Activated naive CD8-positive, alpha-beta T cell treated with anti-CD3 and anti-CD28 coated beads, Interleukin-2, amount 10 ng/mL, durations not matched to agents 7 days and 5 days (primary cell): ENCODE measurements around the gene TNFSF8. TPM values are rescaled to one million over a fixed set of nuclear protein-coding genes. Genes with fewer than 3 reads are reported as not detected.

Source experiments
- ATAC-seq: fragments of 150-1000 bp; cut with Tn5 transposase; one replicate; pipeline ENCODE4 v1.10.0; 2021; ENCODE audit warnings: low read depth, moderate library complexity
- POLR2A ChIA-PET: fragments of 350-600 bp; sonication (Branson Sonifier 250); formaldehyde crosslinking; loops from one replicate; lab custom pipeline; 2021; ENCODE audit warnings: antibody characterized with exemption; lab: Charles Lee
- DNase-seq: peaks from one replicate; pipeline ENCODE4 v3.0.0; 2021
- H3K27ac Mint-ChIP-seq: one replicate; pipeline ENCODE4 v1.8.0; 2022; ENCODE audit warnings: mild to moderate bottlenecking, mixed read lengths
- H3K27me3 Mint-ChIP-seq: one replicate; pipeline ENCODE4 v1.8.0; 2022; ENCODE audit warnings: mild to moderate bottlenecking, moderate library complexity, mixed read lengths
- H3K36me3 Mint-ChIP-seq: one replicate; pipeline ENCODE4 v1.8.0; 2021; ENCODE audit warnings: mild to moderate bottlenecking, mixed read lengths
- H3K4me1 Mint-ChIP-seq: one replicate; pipeline ENCODE4 v1.8.0; 2021; ENCODE audit warnings: mixed read lengths
- H3K4me3 Mint-ChIP-seq: one replicate; pipeline ENCODE4 v1.8.0; 2022; ENCODE audit warnings: mild to moderate bottlenecking, moderate library complexity, mixed read lengths
- H3K9me3 Mint-ChIP-seq: one replicate; pipeline ENCODE4 v1.8.0; 2021; ENCODE audit warnings: mixed read lengths
- total RNA-seq, 2 experiments: library from RNA; stranded (reverse); gene quantifications; one replicate each; pipeline ENCODE4 v1.2.3, GENCODE V29; 2021

Gene TNFSF8
- total RNA-seq, 2 experiments from 2014 or later = 54.2 to 56.4 TPM

DNA sequence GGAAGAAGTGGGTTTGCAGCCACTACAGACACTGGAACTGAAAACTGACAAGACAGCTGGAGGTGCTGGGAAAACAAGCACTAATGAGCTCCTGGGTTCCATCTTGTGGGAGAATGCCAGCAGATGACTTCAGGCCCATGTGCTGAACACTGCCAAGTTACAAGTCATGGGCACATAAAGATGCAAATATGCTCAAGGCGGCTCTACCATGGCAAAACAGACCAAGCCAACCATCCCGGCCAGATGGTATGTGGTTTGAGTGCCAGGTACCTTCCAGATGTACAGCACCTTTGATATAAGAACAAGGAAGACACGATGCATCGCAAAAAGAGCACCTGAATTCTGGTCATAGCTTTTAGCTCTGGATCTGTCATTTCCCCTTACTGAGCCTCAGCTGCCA is 19.9 kb downstream of the TNFSF8 start:
- Mint-ChIP-seq H3K9me3 (no peaks in the 10 kb centered on the region), H3K4me1 (peaks cover 73% of the 10 kb centered on the region), H3K27ac (peak overlapping the region; percentile 87), H3K36me3 (peaks cover 63% of the 10 kb centered on the region), H3K4me3 (no peak overlapping the region), H3K27me3 (no peaks in the 10 kb centered on the region)
- POLR2A ChIA-PET = interaction anchor here (0.6 to 8.8 kb wide), 6 partner anchors 10 to 228 kb away, joined by 3 to 137 read pairs (median 5); partner anchors contain the start of gene TNFSF8
- no peak for DNase-seq
- ATAC-seq = no peak

DNA sequence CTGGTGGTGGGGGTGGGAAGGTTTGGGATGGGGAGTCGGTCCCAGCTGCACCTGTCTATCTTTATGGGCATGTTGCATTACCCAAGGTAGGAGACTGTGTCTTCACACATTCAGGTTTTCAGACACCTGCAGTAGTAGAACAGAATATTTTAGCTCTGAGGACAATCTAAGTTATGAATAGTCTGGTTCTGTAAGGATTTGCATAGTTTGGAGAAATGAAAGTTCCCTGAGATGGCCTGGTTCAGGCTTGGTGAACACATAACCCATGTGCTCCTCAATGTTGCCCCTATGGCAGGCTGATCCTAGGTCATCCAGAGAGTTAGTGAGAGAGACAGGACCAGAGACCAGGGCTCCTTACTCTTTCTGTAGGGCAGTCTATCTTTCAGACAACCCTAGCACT is 20.7 kb downstream of the TNFSF8 start:
- peaks cover 62% of the 10 kb centered on the region for H3K36me3 Mint-ChIP-seq
- peak overlapping the region; percentile 87 for H3K27ac Mint-ChIP-seq
- H3K4me3 Mint-ChIP-seq = peak overlapping the region; percentile 73
- DNase-seq (no peak), ATAC-seq (no peak)
- POLR2A ChIA-PET = interaction anchor here (1.2 to 8.8 kb wide), 6 partner anchors 11 to 227 kb away, joined by 3 to 137 read pairs (median 9); partner anchors contain the start of gene TNFSF8
- no peaks in the 10 kb centered on the region for H3K27me3 Mint-ChIP-seq
- peaks cover 69% of the 10 kb centered on the region for H3K4me1 Mint-ChIP-seq
- H3K9me3 Mint-ChIP-seq = no peaks in the 10 kb centered on the region

DNA sequence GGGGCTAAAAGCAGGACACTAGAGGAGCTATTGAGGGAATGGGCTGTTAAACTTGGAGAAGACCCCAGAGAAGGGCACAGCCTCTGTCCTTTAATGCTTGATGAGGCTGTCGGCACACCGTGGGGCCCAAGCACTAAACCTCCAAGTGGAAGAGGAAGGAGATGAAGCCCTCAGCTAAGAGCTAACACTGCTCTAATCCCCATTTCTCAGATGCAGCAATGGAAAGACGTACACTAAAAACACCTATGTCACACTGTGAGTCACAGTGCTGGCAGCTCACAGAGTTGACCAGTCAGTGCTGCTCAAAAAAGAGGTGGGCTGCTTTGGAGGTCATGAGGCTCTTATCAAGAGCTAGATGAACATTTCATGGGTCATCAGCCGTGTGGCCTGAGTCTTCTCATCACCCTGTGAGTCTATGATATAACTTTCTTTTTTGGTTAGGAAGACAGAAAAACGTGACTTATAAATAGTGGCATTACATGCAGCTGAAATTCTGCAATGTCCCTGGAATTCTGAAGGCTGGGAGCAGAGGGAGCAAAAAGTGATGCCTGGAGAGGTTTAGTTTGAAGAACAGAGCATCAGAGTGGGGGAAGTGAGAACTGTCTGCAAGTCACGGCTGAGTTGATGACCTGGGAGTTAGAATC is 21.5 kb downstream of the TNFSF8 start:
- peak; percentile 63 for ATAC-seq
- H3K27me3 Mint-ChIP-seq = no peaks in the 10 kb centered on the region
- H3K36me3 Mint-ChIP-seq = peaks cover 62% of the 10 kb centered on the region
- peak overlapping the region; percentile 73 for H3K4me3 Mint-ChIP-seq
- H3K9me3 Mint-ChIP-seq = no peaks in the 10 kb centered on the region
- H3K27ac Mint-ChIP-seq = peak overlapping the region; percentile 87
- POLR2A ChIA-PET = interaction anchor here (0.6 to 8.8 kb wide), 12 partner anchors 10 to 226 kb away, joined by 3 to 137 read pairs (median 4); partner anchors contain the start of gene TNFSF8
- H3K4me1 Mint-ChIP-seq = peaks cover 70% of the 10 kb centered on the region
- DNase-seq = no peak

DNA sequence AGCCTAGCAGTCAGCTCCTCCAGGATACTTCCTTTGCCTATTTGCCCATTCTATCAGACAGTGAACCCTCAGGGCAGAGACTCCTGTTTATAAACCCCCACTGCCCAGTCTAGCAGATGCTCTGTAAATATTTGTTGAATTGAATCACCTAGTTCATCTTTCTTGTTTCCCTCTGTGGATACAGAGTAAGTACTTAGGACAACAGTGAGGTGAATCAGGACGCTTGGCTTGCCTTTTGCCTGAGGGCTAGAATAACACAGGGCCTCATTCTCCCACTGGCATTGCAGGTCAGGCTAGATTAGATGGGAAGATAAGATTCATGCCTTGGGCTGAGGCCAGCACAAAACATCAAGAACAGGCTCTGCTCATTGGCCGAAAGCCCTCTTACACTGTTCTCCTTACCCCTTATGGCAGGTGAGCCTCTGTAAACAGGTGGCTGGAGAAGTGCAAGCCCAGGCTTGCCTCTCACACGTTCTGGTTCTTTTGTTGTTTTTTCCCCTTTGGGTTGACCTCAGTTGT is 22.2 kb downstream of the TNFSF8 start:
- DNase-seq (no peak), ATAC-seq (peak; percentile 81)
- Mint-ChIP-seq H3K27me3 (no peaks in the 10 kb centered on the region), H3K9me3 (no peaks in the 10 kb centered on the region), H3K36me3 (peaks cover 66% of the 10 kb centered on the region), H3K4me3 (peak overlapping the region; percentile 73), H3K27ac (peak overlapping the region; percentile 87), H3K4me1 (peaks cover 73% of the 10 kb centered on the region)
- POLR2A ChIA-PET = interaction anchor here (0.9 to 8.8 kb wide), 12 partner anchors 9 to 227 kb away, joined by 3 to 137 read pairs (median 5); partner anchors contain the start of gene TNFSF8

DNA sequence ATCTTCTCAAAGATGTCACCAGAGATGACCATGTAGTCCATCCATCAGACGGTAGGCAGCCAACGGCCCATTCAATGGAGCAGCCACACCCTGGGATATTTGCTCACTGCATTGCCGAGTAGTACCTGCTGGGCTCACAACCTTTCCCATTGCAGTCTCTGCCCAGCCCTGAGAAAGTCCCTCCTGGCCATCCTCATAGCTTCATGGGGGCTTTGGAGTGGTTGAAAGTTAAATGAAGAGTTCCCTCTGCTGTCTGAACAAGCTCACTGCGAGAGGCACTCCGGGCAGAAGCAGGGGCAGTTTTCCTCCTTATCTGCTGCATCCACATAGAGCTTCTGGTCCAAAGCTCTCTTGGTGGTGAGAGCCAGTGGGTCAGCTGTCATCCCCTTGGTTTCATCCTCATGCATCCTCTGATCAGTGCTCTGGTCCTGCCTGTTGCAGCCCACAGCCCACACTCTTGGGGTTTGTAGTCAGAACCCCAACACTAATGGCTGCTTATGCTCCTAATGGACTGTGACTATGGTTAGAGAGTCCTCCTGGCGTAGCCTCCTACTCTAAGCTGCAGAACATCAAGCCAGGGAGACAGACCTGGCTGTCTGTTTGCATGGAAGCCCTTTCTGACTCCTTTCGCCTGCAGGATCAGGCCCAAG is 23.3 kb downstream of the TNFSF8 start:
- H3K4me3 Mint-ChIP-seq = peak overlapping the region; percentile 29
- H3K4me1 Mint-ChIP-seq = peaks cover 80% of the 10 kb centered on the region
- no peaks in the 10 kb centered on the region for H3K9me3 Mint-ChIP-seq
- no peak for DNase-seq
- peak; percentile 19 for ATAC-seq
- H3K27ac Mint-ChIP-seq = peak overlapping the region; percentile 87
- peaks cover 69% of the 10 kb centered on the region for H3K36me3 Mint-ChIP-seq
- POLR2A ChIA-PET = interaction anchor here (0.6 to 8.8 kb wide), 14 partner anchors 8 to 226 kb away, joined by 3 to 137 read pairs (median 4); partner anchors contain the start of gene TNFSF8
- H3K27me3 Mint-ChIP-seq = no peaks in the 10 kb centered on the region

DNA sequence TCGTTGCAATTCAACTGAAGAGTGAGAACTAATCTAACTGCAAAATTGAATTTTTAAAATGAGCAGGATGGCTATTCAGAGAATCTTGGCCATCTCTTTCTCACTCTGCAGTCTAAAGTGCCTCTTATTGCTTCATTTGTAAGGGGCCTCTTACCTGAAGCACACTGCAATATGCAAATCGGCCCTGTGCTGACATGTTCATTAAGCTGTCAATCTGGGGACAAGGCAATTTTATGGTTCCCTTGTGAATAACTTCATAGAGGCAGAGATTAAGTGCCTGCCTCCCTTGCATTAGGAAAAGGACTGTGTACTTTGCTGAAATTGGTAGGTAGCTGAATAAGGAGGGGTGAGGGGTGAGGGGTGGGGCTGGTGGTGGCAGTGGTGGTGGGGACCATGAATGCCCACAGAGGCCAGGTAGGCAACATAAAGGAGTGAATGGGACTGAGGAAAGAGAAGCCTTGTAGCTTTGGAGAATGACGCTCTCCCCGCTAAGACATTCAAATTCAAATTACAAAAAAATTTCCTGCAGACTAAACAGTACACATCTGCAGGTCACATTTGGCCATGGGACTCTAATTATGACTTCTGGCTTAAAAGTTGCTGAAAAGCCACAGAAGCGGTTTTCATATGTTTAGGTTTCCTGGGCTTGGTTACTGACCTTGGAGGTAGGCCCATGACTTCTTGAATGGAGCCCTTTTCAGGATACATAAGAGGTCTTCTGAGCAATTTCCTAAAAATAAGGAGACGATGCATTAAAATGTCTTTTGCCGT is 25.0 kb downstream of the TNFSF8 start:
- ATAC-seq (no peak), DNase-seq (no peak)
- Mint-ChIP-seq H3K4me3 (no peak overlapping the region), H3K9me3 (no peaks in the 10 kb centered on the region), H3K4me1 (peaks cover 77% of the 10 kb centered on the region), H3K27ac (peak overlapping the region; percentile 47), H3K27me3 (no peaks in the 10 kb centered on the region), H3K36me3 (peaks cover 84% of the 10 kb centered on the region)
- POLR2A ChIA-PET = interaction anchor here (0.5 to 8.8 kb wide), 5 partner anchors 10 to 510 kb away, joined by 3 to 137 read pairs (median 4); partner anchors contain the start of gene TNFSF8

DNA sequence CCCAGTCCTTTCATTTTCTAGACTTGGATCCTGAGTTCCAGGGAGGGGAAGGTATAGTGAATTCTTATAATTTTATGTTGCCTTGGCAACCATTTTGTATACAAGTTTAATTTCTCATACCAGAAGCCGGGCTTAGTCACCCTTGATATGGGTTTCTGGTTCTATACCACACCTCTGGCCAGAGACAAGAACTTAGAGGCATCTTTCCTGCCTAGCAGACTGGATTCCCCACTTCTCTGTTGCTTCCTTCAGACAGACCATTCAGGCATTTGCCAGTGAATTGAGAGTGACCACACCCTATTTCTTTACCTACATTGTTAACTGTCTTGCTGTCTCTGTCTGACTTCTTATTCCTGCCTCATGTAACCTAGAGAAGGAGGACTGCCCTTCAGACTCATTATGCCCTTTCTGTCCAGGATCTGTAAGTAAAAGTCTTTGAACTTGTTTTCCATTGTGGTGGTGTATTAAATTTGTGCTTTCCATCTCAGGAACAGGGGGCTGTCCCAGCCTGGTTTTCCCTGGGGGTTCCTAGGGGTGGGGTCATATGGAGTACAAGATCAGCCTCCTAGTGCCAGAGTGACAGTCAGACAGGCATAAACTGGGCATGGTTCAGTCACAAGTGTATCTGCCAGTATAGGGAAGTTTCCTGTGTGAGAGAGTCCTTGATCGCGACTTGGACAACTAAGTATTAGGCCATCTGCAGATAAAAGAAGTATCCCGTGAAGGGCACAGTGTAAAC is 27.4 kb downstream of the TNFSF8 start:
- no peak for DNase-seq

DNA sequence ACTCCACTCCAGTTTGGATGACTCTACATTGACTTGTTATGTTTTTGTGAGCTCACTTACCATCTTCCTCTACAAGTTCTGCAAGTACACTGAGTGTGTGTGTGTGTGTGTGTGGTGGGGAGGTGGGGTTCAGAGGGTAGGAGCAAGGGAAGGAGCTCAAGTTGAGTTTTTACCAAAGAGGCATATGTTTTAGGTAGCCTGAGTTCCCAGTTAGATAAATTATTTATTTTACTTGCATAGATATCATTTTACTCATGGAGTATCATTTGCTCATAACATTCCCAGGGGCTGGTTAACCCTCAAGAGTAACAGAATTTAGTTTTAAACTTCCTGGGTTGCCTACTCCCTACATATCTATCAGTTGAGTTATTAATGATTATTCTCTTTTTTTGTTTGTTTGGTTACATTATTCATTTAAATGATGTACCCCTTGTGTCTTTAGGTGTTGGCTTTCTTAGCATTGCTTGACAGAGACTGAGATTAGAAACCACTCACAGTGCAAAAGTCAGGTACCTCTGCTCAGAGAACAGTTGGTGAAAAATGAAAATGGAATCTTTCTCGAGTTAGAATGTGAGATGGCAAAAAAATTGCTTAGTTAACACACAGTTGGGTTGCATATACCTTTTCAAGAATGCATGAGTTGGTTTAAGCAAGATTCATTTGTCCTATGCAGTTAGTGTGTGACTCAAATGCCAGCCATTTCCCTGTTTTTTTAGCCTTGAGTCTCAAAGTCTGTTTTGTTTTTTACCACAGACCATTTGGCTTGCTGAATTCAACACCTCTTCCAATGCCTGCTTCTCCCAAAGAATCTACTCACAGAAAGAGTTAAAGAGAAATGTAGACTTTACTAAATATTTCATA is 29.2 kb downstream of the TNFSF8 start:
- Mint-ChIP-seq H3K4me1 (peaks cover 40% of the 10 kb centered on the region), H3K9me3 (no peaks in the 10 kb centered on the region), H3K27me3 (no peaks in the 10 kb centered on the region), H3K4me3 (no peak overlapping the region), H3K27ac (peak overlapping the region; percentile 31), H3K36me3 (peaks cover 58% of the 10 kb centered on the region)
- no peak for ATAC-seq
- POLR2A ChIA-PET = interaction anchor here (3.4 kb wide), 1 partner anchor 28 kb away, joined by 35 read pairs; the partner anchor contains the start of gene TNFSF8
- DNase-seq = no peak

More for the DNA sequence above, 27.4 kb downstream of the TNFSF8 start:
- Mint-ChIP-seq H3K4me3 (peak overlapping the region; percentile 41), H3K36me3 (peaks cover 69% of the 10 kb centered on the region), H3K27ac (peak overlapping the region; percentile 82), H3K9me3 (no peaks in the 10 kb centered on the region), H3K4me1 (peaks cover 53% of the 10 kb centered on the region), H3K27me3 (no peaks in the 10 kb centered on the region)
- POLR2A ChIA-PET = interaction anchor here (8.8 kb wide), 1 partner anchor 26 kb away, joined by 137 read pairs; the partner anchor contains the start of gene TNFSF8
- no peak for ATAC-seq

DNA sequence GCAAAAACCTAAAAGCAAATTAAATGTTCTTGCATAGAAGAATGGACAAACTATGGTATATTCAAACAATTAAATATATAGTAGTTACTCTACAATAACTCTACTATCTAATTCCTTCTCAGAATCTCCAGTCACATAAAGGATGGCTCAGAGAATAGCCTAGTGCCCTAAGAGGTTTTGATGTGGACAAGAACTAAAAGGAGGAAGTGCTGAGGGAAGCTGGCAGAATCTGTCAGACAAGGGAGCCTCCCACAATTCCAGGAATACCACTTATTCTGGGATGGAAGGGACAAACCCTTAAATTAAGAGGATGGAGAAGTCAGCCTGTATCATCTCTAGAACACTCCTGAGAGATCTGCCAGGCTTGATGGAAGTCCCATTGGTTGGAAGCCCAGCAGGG is 30.4 kb downstream of the TNFSF8 start:
- peaks cover 43% of the 10 kb centered on the region for H3K4me1 Mint-ChIP-seq
- no peak for DNase-seq
- ATAC-seq = no peak
- H3K27ac Mint-ChIP-seq = no peak overlapping the region
- H3K27me3 Mint-ChIP-seq = no peaks in the 10 kb centered on the region
- peak overlapping the region; percentile 12 for H3K4me3 Mint-ChIP-seq
- H3K36me3 Mint-ChIP-seq = peaks cover 60% of the 10 kb centered on the region
- POLR2A ChIA-PET = interaction anchor here (1.2 to 3.4 kb wide), 5 partner anchors 8 to 121 kb away, joined by 3 to 35 read pairs (median 22); partner anchors contain the start of gene TNFSF8
- H3K9me3 Mint-ChIP-seq = no peaks in the 10 kb centered on the region

DNA sequence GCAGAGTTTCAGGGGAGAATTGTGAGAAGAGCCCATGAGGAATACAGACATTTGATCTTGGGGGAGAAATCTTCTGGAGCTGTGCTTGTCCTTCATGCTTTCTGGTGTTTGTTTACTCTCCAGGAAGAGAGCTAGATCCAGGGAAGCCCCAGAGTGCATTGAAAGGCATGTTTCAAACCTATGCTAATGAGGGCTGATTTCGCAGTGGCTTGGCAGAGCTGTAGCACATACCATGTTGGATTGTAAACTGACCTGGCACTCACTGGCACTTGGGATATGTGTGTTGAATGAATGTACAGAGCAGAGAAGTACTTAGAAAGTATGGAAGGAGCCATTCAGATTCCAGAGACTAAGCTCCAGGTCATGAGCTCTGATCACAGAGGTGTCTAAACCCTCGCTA is 30.9 kb downstream of the TNFSF8 start:
- Mint-ChIP-seq H3K4me1 (peaks cover 45% of the 10 kb centered on the region), H3K27me3 (no peaks in the 10 kb centered on the region), H3K4me3 (no peak overlapping the region), H3K27ac (no peak overlapping the region), H3K36me3 (peaks cover 59% of the 10 kb centered on the region), H3K9me3 (no peaks in the 10 kb centered on the region)
- POLR2A ChIA-PET = interaction anchor here (0.7 to 3.4 kb wide), 14 partner anchors 9 to 218 kb away, joined by 3 to 35 read pairs (median 4); partner anchors contain the start of gene TNFSF8
- ATAC-seq (no peak), DNase-seq (no peak)

DNA sequence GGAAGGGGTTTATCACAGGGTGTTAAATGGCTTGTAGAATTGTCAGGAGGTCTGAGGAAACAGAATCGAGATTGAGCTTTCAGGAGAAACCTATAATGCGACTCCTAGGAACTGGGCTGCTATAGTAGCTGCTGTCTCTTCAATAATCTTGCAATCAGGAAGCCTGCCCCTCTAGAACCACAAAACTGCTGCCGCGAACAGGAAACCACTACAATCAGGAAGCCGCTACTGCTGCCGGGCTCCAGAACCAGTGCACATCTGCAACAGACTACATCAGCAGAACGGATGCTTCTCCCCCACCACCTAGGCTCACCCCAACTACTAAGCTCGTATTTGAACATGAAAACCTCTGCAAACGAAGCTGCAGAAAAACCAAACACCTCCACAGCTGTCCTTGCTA is 31.6 kb downstream of the TNFSF8 start:
- no peak overlapping the region for H3K27ac Mint-ChIP-seq
- DNase-seq = peak; percentile 79
- no peaks in the 10 kb centered on the region for H3K27me3 Mint-ChIP-seq
- H3K36me3 Mint-ChIP-seq = peaks cover 58% of the 10 kb centered on the region
- H3K4me1 Mint-ChIP-seq = peaks cover 46% of the 10 kb centered on the region
- H3K4me3 Mint-ChIP-seq = no peak overlapping the region
- POLR2A ChIA-PET = interaction anchor here (0.7 to 3.4 kb wide), 17 partner anchors 10 to 218 kb away, joined by 3 to 35 read pairs (median 4); partner anchors contain the start of gene TNFSF8
- ATAC-seq = peak; percentile 91
- peaks cover 3% of the 10 kb centered on the region for H3K9me3 Mint-ChIP-seq
